Activated CD4-positive, alpha-beta T cell treated with anti-CD3 and anti-CD28 coated beads for 24 hours (primary cell): ENCODE measurements around the gene UBE3D.
"Not testable (repeated sequence)": the region's sequence is repeated elsewhere in the genome, so short reads cannot be mapped to it uniquely, and the experiment has no call there.

ENCODE experiments used
- DNase-seq, 2 donors: peaks; one replicate each; pipeline ENCODE4 v3.0.0-alpha.2; 2020; ENCODE audit warnings: low read depth in 2 of 2

The UBE3D gene

DNA sequence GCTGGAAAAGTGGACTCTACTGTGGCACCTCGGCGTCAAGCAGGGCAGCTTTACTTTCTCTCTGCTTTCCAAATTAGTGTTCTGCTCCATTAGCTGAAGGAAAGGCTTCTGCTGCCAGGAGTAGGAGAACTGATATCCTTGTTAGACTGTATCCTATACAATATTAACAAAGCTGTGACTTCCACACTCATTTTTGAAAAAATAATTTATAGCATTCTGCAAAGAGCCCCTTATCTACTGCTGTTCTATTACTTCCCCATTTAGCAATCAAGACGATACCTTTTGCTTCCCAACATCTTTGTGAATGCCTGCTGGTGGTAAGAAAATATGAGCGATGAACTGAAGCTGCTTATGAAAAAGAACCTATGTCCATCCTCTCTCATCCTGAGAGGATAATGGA, 151.1 kb downstream of the UBE3D start:
- no peak for DNase-seq

GRCh38 chr6:82910820-82911219, 154.8 kb downstream of the UBE3D start:
- no peak for DNase-seq

DNA sequence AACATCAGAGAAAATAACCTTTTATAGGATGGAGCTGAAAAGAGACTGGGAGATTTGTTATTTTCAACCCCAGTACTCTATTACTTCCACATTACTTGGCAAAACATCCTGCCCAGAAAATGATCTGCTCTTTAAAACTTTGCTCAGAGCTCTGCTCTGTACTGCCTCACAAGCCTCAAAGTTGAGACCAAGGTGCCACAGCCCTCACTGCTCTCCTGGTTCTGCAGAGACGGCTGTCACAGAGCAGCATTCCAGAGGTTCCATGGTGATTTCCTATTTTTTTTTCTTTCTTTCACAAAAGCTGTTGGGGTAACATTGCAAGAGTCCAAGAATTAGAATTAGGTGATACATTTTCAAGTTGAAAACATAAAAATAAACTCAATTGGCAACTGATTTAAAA, 155.2 kb downstream of the UBE3D start:
- no peak for DNase-seq

GRCh38 chr6:82909551-82909950, 156.1 kb downstream of the UBE3D start:
- no peak for DNase-seq

DNA sequence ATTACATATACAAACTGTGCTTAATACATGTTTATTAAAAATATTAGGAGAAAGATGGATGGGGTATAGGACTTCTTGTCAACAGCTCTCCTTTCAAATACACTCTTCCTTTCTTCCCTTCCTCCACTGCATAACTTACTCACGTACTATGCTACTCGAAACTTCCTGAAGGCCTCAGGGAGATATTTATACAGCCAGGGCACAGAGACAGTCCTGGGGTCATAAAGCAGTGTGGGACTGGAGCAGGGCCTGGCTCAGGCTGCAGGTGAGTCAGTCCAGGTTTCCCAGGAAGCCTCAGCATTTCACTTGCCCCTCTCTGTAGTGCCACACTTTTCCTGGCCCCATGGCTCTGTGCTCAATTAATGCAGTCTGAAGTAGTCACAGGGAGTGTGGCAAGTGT, 157.0 kb downstream of the UBE3D start:
- no peak for DNase-seq

DNA sequence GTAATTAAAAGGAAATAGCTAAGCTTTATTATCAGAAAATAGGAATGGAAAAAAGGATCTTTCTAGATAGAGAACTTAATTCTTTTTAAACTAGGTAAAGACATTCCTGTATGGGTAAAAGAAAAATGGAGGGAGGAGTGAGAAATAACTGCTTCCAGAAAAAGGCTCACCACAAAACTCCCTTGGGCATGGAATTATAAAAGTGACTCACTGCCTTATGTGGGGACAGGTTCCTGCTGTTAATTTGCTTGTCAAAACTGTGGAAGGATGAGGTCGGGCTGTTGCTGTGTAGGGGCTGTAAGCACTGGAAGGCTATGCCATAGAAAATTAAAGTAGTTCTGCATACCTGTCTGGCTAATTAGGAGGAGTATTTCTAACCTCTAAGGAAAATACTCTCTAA, 158.7 kb downstream of the UBE3D start:
- DNase-seq, result no peak

DNA sequence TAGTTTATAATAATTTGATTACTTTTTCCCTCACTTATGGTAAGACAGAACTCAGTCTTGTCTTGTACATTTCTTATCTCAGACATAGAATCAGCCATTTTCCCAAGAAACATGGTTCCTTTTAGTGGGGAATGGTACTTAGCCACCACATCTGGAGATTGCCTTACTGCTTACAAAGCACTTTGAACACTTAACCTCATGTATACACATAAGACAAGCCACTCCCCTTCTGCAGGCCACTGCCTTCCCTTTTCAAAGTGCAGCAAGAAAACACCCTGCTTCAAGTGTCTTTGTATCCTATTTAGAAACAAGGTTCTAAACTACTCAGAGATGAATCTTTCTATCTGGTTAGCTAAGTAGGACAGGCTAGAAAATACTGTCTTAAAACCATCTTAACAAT, 159.2 kb downstream of the UBE3D start:
- DNase-seq, result no peak

GRCh38 chr6:82904860-82905259, 160.8 kb downstream of the UBE3D start:
- DNase-seq, result no peak

DNA sequence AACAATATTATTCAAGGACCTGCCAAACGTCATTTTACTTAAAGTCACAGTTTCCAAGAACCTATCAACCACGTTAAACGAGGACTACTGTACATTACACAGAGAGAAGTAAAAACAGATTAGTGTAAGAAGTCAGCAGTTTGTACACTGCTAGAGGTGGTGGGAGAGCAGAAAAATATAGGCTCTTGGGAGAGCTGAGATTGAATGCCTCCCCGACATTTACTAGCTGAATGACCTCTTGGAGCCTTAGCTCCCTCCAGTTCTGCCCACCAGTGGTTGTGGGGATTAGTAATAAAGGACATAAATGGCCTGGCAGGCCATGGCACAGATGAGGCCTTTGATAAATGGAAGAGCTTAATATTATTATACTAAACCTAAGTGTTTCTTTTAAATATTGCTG, 161.4 kb downstream of the UBE3D start:
- DNase-seq, result no peak

DNA sequence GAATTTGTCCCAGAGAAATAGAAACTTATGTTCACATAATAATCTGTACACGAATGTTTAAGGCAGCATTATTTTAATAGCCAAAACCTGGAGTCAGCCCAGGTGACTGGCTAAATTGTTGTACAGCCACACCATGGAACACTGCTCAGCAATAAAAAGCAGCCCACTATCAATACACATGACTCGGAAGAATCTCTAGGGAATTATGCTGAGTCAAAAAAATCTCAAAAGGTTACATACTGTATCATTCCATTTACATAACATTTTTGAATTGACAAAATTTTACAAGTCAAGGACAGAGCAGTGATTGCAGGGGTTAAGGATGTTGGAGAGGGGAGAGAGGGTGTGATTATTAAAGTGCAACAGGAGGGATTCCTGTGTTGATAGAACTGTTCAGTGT, 163.4 kb downstream of the UBE3D start:
- DNase-seq, result no peak

- no peak for DNase-seq
Measured at GRCh38 chr6:82894653-82895259, 170.9 kb downstream of the UBE3D start.

- DNase-seq, result no peak
Measured at GRCh38 chr6:82893889-82894652, 171.6 kb downstream of the UBE3D start.

DNA sequence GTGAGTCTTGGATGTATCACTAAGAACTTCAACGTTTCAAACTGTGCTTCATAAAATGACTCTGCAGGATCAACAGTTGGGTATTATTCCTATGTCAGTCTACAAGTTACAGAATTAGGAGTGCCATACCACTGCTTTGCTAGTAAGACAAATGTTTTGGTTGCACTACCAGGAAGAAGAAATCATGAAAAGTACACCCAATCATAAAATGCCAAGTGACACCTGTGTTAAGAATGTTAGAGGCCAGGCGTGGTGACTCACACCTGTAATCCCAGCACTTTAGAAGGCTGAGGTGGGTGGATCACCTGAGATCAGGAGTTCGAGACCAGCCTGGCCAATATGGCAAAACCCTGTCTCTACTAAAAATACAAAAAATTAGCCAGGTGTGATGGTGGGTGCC, 174.1 kb downstream of the UBE3D start:
- not testable (repeated sequence) for DNase-seq

- DNase-seq, result no peak
Measured at GRCh38 chr6:82891076-82891475, 174.6 kb downstream of the UBE3D start.

DNA sequence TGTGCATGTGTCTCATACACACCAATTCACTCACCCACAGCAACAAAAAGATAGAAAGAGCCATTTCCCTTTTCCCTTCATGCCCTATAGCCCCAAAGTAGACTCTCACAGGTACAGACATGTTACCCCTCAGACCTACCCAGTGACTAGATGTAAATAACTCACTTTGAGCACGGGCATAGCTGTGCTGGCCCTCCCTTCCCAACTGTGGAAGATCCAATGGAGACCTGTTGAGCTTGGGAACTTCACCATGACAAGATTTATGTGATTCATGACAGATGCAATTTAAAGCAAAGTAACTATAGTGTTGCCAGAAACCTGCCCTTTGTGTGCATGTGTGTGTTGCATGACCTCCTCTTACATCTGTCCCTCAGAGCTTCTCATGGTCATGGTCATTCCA, 175.4 kb downstream of the UBE3D start:
- no peak for DNase-seq

DNA sequence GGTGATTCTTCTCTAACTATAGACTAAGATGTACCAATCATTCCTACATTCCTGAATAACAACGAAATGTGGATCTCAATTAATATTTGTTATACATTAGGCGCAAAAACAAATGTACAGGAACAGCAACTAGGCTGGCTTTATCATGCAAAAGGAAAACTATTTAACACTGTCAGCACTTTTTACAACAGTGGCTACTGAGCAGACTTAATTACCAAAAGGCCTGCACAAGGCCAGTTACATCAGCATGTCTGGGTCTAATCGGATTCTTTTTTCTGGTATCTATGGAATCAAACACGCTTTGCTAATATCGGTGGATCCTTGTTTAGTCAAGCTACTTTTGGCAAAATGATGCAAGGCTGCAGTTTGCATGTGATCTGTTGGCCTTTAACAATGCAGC, 176.5 kb downstream of the UBE3D start:
- no peak for DNase-seq

- DNase-seq, result no peak
Measured at GRCh38 chr6:82882363-82883023, 183.1 kb downstream of the UBE3D start.

- no peak for DNase-seq
Measured at GRCh38 chr6:82881519-82881918, 184.1 kb downstream of the UBE3D start.

DNA sequence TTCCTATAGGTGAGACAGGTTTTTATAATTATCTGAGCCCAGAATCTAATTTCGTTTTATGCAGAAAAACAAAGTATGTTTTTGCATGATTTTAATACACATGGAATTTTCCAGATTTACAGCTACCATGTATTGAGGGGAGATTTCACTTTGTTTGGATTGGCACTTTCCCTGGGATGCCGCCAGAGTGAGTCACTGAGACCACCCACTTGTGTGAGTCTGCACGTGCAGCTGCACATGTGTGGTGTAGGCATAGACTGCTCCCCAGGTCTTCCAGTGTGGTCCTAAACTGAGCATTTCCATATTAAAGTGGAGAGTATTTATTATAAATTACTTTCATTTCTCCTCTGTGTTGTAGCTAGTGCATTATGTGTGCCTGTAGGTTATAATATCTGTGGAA, 186.8 kb downstream of the UBE3D start:
- no peak for DNase-seq

DNA sequence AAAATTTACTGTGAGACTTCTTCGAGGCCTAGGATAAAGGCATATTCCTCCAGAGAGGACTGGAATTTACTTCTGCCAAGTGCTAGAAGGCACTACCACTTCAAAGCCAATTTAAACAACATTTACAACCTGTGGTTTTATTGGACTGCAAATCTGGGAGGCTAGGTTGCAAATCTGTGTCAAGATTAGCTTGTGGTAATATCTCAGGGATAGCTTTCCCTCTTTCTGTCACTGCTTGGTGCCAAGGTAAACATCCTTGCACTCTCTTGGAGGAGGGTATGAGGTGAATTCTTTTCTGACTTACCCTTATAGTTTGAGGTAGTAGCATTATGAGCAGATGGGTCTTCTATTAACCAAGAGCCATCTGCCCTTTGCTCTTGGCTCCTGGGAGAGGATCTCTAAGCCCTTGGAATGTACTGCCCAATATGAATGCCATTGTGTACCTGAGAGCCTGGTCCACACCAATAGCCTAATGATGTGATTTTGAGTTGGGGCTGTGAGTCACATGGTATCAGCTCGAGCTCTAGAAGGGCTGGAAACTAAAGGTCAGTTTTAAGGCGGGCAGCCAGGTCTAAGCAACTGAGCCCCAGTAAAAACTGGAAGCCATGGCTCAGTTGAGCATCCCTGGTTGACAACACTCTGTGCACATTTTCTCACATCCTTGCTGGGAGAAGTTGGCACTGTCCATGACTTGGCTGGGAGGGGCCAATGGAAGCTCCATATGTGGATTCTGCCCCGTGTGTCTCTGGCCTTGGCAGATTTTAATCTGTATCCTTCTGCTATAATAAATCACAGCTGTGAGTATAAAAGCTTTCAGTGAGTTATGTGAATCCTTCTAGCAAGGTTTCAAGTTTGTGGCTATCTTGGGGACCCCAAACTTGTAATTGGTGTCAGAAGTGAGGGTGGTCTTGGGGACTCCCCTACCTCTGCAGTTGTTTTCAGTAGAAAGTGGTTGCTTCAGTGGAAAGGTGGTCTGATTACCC, 188.1 kb downstream of the UBE3D start:
- no peak for DNase-seq

DNA sequence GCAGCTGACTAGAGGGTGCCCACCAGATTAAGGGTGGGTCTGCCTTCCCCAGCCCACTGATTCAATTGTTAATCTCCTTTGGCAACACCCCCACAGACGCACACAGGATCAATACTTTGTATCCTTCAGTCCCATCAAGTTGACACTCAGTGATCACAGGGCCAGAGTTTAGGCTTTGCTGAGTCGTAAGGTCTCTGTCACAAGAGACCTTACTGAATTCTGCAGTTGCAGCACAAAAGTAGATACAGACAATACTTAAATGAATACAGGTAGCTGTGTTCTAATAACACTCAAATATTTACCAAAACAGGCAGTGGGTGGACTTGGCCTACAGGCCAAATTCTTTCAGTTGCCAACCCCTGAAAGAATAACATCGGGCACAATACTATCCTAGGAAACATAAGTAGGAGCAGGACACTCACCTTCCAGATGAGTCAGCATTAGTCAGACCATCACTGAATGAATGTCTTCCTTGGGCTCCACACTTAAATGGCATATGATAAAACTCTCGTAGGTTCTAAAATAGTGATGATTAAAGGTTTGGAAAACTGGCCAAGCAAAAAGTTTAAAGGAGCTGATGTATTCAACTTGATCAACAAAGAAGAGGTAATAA, 190.0 kb downstream of the UBE3D start:
- DNase-seq, result no peak

DNA sequence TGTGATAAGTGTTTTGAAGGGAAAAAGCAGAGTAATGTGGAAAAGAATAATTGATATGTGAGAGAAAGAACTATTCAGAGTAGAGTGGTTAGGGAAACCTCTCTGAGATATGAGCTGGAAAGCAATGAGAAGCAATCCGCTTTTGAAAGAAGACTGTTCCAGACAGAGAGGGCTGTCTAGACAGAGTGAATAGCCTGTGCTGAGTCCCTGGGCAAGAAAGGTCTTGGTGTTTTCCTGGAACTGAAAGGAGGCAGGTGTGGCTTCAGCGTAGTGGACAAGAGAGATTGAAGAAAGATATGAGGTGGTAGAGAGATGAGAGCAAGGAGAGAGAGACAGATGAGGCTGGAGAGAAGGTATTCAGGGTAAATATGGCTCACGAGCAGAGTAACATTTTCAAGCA, 190.8 kb downstream of the UBE3D start:
- no peak for DNase-seq
